Retinal pigment epithelial cell (primary cell): ENCODE data around the gene FGF4.

Experiments used
- DNase-seq: peaks from one replicate; pipeline ENCODE4 v3.0.0-alpha.2; 2010; ENCODE audit warnings: low read depth
- H3K4me3 ChIP-seq: 2 replicates; pipeline ENCODE4 v1.5.1; 2011; ENCODE audit warnings: mild to moderate bottlenecking, low read length, control low read depth, moderate library complexity
- TF ChIP-seq, protein P1 (sequence below): conservative IDR thresholded peaks from 2 replicates; pipeline ENCODE4 v1.5.1; 2011; ENCODE audit warnings: low read depth, low read length, control low read depth, inconsistent platforms

Gene FGF4

DNA sequence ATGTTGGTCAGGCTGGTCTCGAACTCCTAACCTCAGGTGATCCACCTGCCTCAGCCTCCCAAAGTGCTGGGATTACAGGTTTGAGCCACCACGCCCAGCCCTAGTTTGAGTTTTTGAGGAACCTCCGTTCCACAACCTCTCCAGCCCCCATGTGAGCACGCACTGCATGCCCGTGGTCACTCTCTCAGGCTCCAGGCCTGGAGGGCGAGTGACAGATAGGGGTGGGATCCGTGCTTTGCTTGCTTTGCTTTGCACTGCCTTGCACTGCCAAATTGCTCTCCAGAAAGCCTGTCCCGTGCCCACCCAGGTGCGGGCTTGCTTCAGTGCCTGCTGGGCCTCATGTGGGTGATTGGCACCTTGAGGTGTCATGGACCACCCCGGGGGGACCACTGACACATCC, 29.9 kb downstream of the FGF4 start:
- TF ChIP-seq, protein P1, sequence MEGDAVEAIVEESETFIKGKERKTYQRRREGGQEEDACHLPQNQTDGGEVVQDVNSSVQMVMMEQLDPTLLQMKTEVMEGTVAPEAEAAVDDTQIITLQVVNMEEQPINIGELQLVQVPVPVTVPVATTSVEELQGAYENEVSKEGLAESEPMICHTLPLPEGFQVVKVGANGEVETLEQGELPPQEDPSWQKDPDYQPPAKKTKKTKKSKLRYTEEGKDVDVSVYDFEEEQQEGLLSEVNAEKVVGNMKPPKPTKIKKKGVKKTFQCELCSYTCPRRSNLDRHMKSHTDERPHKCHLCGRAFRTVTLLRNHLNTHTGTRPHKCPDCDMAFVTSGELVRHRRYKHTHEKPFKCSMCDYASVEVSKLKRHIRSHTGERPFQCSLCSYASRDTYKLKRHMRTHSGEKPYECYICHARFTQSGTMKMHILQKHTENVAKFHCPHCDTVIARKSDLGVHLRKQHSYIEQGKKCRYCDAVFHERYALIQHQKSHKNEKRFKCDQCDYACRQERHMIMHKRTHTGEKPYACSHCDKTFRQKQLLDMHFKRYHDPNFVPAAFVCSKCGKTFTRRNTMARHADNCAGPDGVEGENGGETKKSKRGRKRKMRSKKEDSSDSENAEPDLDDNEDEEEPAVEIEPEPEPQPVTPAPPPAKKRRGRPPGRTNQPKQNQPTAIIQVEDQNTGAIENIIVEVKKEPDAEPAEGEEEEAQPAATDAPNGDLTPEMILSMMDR: no peak
- H3K4me3 ChIP-seq: no peak overlapping the region
- DNase-seq: no peak

DNA sequence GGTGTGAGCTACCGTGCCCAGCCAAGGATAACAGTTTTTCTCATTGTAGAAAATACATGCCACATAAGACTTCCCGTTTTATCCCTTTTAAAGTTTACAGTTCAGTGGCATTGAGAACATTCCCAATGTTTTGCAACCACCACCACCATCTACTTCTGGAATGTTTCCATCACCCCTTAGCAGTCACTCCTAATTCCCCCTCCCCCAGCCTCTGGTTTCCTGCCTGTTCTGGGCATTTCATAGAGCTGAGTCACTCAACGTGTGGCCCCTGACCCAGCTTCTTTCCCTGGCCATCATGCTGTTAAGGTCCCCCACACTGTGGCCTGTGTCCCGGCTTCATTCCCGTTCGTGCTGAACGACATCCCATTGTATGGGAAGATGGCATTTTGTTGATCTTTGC, 30.7 kb downstream of the FGF4 start:
- DNase-seq: peak; percentile 88
- TF ChIP-seq, protein P1: no peak
- H3K4me3 ChIP-seq: no peak overlapping the region

DNA sequence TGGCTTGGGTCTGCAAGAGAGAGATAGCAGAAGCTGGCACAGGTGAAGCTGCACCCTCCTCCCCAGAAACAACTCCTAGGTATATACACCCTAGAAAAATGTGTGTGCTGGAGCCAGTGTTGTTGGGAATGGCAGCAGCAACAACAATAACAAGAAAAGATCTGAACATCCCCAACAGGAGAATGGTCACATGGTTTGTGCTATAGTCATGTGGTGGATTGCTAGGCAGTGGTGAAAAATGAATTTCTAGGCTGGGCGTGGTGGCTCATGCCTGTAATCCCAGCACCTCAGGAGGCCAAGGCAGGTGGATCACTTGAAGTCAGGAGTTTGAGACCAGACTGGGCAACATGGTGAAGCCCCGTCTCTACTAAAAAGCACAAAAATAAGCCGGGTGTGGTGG, 40.3 kb downstream of the FGF4 start:
- no peak for DNase-seq
- TF ChIP-seq, protein P1: no peak
- no peak overlapping the region for H3K4me3 ChIP-seq

DNA sequence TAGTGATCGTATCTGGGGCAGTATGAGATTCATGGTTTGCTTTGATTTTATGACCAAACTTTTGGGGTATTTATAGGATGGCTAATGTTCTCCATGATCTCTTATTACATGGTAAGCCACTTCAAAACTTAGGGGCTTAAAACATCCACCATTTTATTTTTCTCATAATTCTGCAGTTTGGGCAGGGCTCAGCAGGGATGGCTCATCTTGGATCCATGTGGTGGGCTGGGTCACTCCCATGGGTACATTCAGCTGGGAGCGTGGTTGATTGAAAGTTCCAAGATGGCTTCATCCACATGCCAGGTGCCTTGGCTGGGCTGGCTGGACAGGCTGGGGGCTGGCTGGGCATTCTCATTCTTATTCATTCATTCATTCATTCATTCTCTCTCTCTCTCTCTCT, 40.8 kb downstream of the FGF4 start:
- TF ChIP-seq, protein P1: no peak
- no peak overlapping the region for H3K4me3 ChIP-seq
- no peak for DNase-seq

DNA sequence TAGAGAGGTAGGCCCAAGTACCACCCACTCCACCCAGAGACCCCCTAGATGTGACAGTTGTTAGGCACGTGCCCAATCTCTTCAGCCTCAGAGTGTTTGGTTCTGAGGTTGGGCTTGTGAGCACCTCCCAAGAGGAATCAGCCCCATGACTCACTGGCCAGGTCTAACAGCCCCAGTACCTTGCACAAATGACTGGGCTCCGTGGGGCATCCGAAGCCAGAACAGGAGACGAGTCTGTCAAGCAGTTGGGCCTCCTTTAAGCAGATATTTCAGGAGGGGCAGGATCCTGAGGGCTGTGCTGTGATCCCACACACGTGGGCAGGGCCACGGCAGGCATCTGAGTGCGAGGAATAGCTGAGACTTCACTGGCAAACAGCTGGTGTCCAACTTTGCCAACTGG, 42.2 kb downstream of the FGF4 start:
- TF ChIP-seq, protein P1: no peak
- no peak for DNase-seq
- H3K4me3 ChIP-seq: no peak overlapping the region

DNA sequence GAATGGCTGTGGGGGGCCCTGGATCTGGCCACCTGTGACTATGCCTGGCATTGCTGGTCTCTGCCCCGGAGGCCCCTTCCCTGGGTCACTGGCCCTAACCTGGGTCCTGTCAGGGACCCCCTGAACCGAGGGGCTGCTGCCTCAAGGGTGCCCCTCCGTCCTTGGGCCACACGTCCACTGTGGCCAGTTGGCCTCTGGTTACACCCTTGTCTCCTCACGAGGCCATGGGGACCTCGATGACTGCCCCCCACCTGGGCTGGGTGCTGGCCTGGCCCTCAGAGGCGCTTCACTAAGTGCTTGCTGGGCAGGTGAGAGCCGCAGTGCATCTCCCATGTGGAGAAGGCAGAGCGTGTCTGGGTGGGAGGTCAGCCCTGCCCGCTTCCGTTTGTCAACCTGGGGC, 44.0 kb downstream of the FGF4 start:
- H3K4me3 ChIP-seq: no peak overlapping the region
- no peak for DNase-seq
- TF ChIP-seq, protein P1: no peak

DNA sequence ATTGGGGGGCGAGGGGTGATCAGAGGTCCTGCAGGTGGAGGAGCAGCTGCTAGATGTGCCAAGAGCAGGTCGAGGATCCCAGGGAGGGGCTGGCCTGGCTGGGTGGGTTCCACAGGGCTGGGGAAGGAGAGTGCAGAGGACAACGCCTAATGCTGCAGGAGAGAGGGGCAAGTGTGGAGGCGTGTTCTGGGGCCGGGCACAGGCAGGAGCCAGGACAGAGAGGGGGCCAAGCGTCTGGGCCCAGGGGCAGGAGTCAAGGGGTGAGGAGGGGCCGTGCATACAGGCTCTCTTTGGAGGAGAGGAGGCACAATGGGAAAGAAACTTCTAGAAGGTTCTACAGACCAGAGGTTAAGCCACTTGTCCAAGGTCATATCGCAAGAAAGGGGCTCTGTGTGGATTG, 44.6 kb downstream of the FGF4 start:
- no peak for DNase-seq
- TF ChIP-seq, protein P1: no peak
- H3K4me3 ChIP-seq: no peak overlapping the region
